Adrenal gland (tissue), 5 donors: Measurements from ENCODE around the gene ERBB3.
"Not testable (repeated sequence)": the region's sequence is repeated elsewhere in the genome, so short reads cannot be mapped to it uniquely, and the experiment has no call there.

ENCODE experiments used
- CTCF ChIP-seq, 6 experiments: fragments of 450-650 bp in 4 of 6; fragments of 200-600 bp in 2 of 6; sonication (generic) in 1 of 6; IDR thresholded peaks; 1 replicate in 5 of 6; 2 replicates in 1 of 6; pipeline versions ENCODE4 v1.5.1 to v1.8.0; 2016 to 2021; ENCODE audit warnings: antibody characterized with exemption in 6 of 6, mild to moderate bottlenecking in 2 of 6, moderate library complexity in 1 of 6
- POLR2A ChIP-seq, 2 donors: fragments of 450-650 bp; IDR thresholded peaks; one replicate each; pipeline ENCODE4 v1.6.1; 2017; ENCODE audit warnings: antibody characterized with exemption in 2 of 2, mild to moderate bottlenecking in 2 of 2, moderate library complexity in 1 of 2
- donor health status: DM: no; HTN: no; CAD: no.

- TF ChIP-seq CTCF, POLR2A (IDR thresholded peaks at IDR 0.05): not testable (repeated sequence)
These were observed 37.2 kb downstream of the ERBB3 start for GRCh38 chr12:56117082-56117706.
